Endothelial cell of umbilical vein (primary cell): ENCODE results near the gene ANO7.

Experiments
- EZH2 ChIP-seq: IDR thresholded peaks from 2 replicates; pipeline ENCODE4 v1.6.1; 2012; ENCODE audit warnings: borderline replicate concordance, low read depth, mild to moderate bottlenecking, moderate library complexity, low read length, inconsistent platforms; ENCODE audit not compliant: severe bottlenecking
- FOS ChIP-seq: IDR thresholded peaks from 2 replicates; pipeline ENCODE4 v1.6.1; 2011; ENCODE audit warnings: mild to moderate bottlenecking, low read length, moderate library complexity, borderline replicate concordance; ENCODE audit not compliant: insufficient read depth
- JUN ChIP-seq: IDR thresholded peaks from 2 replicates; pipeline ENCODE4 v1.6.1; 2011; ENCODE audit warnings: borderline replicate concordance, low read depth; ENCODE audit not compliant: insufficient read length, insufficient read depth
- MYC ChIP-seq: IDR thresholded peaks from one replicate; pipeline ENCODE4 v1.6.1; 2011; ENCODE audit warnings: mild to moderate bottlenecking, low read depth, low read length
- POLR2A ChIP-seq: IDR thresholded peaks from 2 replicates; pipeline ENCODE4 v1.6.1; 2012; ENCODE audit warnings: low read depth, mild to moderate bottlenecking, control low read depth, low read length
- POLR2AphosphoS5 ChIP-seq: IDR thresholded peaks from 2 replicates; pipeline ENCODE4 v1.6.1; 2012; ENCODE audit warnings: low read depth, mild to moderate bottlenecking, control low read depth, low read length, moderate library complexity; ENCODE audit not compliant: insufficient read depth
- TF ChIP-seq, protein P1 (sequence below), 2 donors: IDR thresholded peaks; 1 replicate in 1 of 2; 2 replicates in 1 of 2; pipeline ENCODE4 v1.5.1; 2011; ENCODE audit warnings: low read length in 2 of 2, mild to moderate bottlenecking in 2 of 2, moderate library complexity in 2 of 2, control low read depth in 1 of 2, inconsistent platforms in 1 of 2, low read depth in 1 of 2; ENCODE audit not compliant: insufficient read depth in 1 of 2; ENCODE audit errors: extremely low read depth in 1 of 2
- TF ChIP-seq, protein P2 (sequence below): IDR thresholded peaks from 2 replicates; pipeline ENCODE4 v1.6.1; 2011; ENCODE audit not compliant: insufficient read depth, insufficient read length

DNA sequence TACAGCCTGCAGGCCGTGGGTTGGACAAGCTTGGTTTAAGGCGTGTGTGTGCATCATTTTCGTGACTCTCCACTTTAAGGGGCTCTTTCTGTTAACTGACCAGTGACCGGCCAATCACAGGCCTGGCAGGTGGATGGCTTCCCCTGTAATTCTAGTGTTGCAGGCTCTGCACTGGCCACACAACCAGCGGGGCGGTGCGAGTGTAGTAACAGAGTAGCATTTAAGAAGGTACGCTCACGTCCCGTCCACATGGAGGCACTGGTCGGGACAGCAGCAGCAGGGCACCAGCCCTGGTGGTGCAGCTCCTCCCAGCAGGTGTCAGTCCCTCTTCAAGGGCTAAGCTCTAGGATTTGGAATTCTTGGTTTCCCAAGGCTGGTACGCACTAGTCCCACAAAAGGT lies 8.0 kb upstream of the ANO7 start:
- TF ChIP-seq, protein P1, sequence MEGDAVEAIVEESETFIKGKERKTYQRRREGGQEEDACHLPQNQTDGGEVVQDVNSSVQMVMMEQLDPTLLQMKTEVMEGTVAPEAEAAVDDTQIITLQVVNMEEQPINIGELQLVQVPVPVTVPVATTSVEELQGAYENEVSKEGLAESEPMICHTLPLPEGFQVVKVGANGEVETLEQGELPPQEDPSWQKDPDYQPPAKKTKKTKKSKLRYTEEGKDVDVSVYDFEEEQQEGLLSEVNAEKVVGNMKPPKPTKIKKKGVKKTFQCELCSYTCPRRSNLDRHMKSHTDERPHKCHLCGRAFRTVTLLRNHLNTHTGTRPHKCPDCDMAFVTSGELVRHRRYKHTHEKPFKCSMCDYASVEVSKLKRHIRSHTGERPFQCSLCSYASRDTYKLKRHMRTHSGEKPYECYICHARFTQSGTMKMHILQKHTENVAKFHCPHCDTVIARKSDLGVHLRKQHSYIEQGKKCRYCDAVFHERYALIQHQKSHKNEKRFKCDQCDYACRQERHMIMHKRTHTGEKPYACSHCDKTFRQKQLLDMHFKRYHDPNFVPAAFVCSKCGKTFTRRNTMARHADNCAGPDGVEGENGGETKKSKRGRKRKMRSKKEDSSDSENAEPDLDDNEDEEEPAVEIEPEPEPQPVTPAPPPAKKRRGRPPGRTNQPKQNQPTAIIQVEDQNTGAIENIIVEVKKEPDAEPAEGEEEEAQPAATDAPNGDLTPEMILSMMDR (IDR thresholded peaks at IDR 0.05; ENCODE audit: extremely low read depth in 1 of 2, insufficient read depth in 1 of 2, low read depth in 1 of 2, low read length in 2 of 2): no peak
- TF ChIP-seq POLR2A (no peak), MYC (no peak), POLR2AphosphoS5 (no peak), EZH2 (no peak), FOS (no peak), JUN (no peak)
- TF ChIP-seq, protein P2, sequence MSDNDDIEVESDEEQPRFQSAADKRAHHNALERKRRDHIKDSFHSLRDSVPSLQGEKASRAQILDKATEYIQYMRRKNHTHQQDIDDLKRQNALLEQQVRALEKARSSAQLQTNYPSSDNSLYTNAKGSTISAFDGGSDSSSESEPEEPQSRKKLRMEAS: no peak
